Posterior vena cava (tissue), 2 donors: Measurements from ENCODE around the gene ZBTB14. TPM values are rescaled to one million over a fixed set of nuclear protein-coding genes. Genes with fewer than 3 reads are reported as not detected.

Source experiments
- DNase-seq: peaks from one replicate; pipeline ENCODE4 v3.0.0-alpha.2; 2020; ENCODE audit warnings: low spot score
- intact Hi-C, 2 donors: fragments of 100-400 bp; cut with DNase I; formaldehyde crosslinking; loops; one replicate each; pipeline versions ENCODE4 v1.14.1 to v1.14.2; 2022 to 2023
- long read RNA-seq, 2 donors: library from polyadenylated mRNA; unstranded; transcript quantifications; one replicate each; pipeline ENCODE4 v2.0.0, GENCODE V29; 2020 to 2021
- total RNA-seq, 2 donors: library from RNA; stranded (reverse); fragmentation: NEBNext Ultra II Directional; extraction: Animal tissue kit (Norgen Biotek cat#: 25700); gene quantifications; one replicate each; pipeline ENCODE4 v1.2.1, GENCODE V29; 2021
- donor health status: DM: yes; HTN: yes; CAD: no.
- donor health status: DM: yes; HTN: yes; CAD: no.

ZBTB14 gene
- total RNA-seq = 1 to 10 TPM; 9.7 to 9.9 TPM
- long read RNA-seq, donor 1, partial matches to known transcripts = 0 of 2 reads
- long read RNA-seq, donor 1, other reads (novel, unspliced or antisense) = 0 of 2 reads
- long read RNA-seq, donor 2, partial matches to known transcripts = 0 of 6 reads
- long read RNA-seq, donor 2, other reads (novel, unspliced or antisense) = 4 of 6 reads

GRCh38 chr18:5295231-5295920 is at the start of gene ZBTB14:
Gene ZBTB14 (minus strand): TSS chr18:5295726. CDS start chr18:5293246, 2,480 bp downstream.
- intact Hi-C loops = loop anchor here in 1 of 2 donors (10.0 kb wide), 1 partner anchor 61 kb away; no protein-coding TSS in a partner anchor
- DNase-seq = peak; percentile 86

GRCh38 chr18:5339202-5339834 is 43.8 kb upstream of the ZBTB14 start:
- DNase-seq = no peak
- intact Hi-C loops = no loop called here

- intact Hi-C loops = no loop called here
- DNase-seq = no peak
Observed at GRCh38 chr18:5334456-5335075, 39.0 kb upstream of the ZBTB14 start.

GRCh38 chr18:5318061-5318700 is 22.7 kb upstream of the ZBTB14 start:
- no peak for DNase-seq

GRCh38 chr18:5317186-5317585 is 21.7 kb upstream of the ZBTB14 start:
- no peak for DNase-seq
- intact Hi-C loops = no loop called here

More at GRCh38 chr18:5318061-5318700, 22.7 kb upstream of the ZBTB14 start:
- intact Hi-C loops = no loop called here

- intact Hi-C loops = no loop called here
- DNase-seq = no peak
Observed at GRCh38 chr18:5315838-5316237, 20.3 kb upstream of the ZBTB14 start.

GRCh38 chr18:5311301-5311989 is 15.9 kb upstream of the ZBTB14 start:
- intact Hi-C loops = no loop called here

GRCh38 chr18:5309888-5310470 is 14.5 kb upstream of the ZBTB14 start:
- intact Hi-C loops = no loop called here
- DNase-seq = no peak

More at GRCh38 chr18:5311301-5311989, 15.9 kb upstream of the ZBTB14 start:
- no peak for DNase-seq

- intact Hi-C loops = no loop called here
- no peak for DNase-seq
Observed at GRCh38 chr18:5305835-5306234, 10.3 kb upstream of the ZBTB14 start.

- DNase-seq = no peak
- intact Hi-C loops = no loop called here
Observed at GRCh38 chr18:5304232-5304631, 8.7 kb upstream of the ZBTB14 start.

- DNase-seq = no peak
- intact Hi-C loops = no loop called here
Observed at GRCh38 chr18:5303636-5304035, 8.1 kb upstream of the ZBTB14 start.

- intact Hi-C loops = no loop called here
- DNase-seq = no peak
Observed at GRCh38 chr18:5302606-5303005, 7.1 kb upstream of the ZBTB14 start.

GRCh38 chr18:5300476-5301010 is 5.0 kb upstream of the ZBTB14 start:
- DNase-seq = no peak
- intact Hi-C loops = no loop called here

- intact Hi-C loops = loop anchor here in 1 of 2 donors (10.0 kb wide), 1 partner anchor 64 kb away; no protein-coding TSS in a partner anchor
- DNase-seq = no peak
Observed at GRCh38 chr18:5298156-5298852, 2.8 kb upstream of the ZBTB14 start.

- intact Hi-C loops = loop anchor here in 1 of 2 donors (10.0 kb wide), 1 partner anchor 63 kb away; no protein-coding TSS in a partner anchor
- DNase-seq = no peak
Observed at GRCh38 chr18:5297597-5297996, 2.1 kb upstream of the ZBTB14 start.

- intact Hi-C loops = loop anchor here in 1 of 2 donors (10.0 kb wide), 1 partner anchor 62 kb away; no protein-coding TSS in a partner anchor
- DNase-seq = peak; percentile 96
Observed at GRCh38 chr18:5296706-5297320, 1.3 kb upstream of the ZBTB14 start.
